GM13976 (cell line): Measurements from ENCODE around the gene MAP3K4.
"Not testable (repeated sequence)": the region's sequence is repeated elsewhere in the genome, so short reads cannot be mapped to it uniquely, and the experiment has no call there.

Experiments used
- DNase-seq: peaks from one replicate; pipeline ENCODE4 v3.0.0; 2012; ENCODE audit warnings: low spot score
- in situ Hi-C: fragments of 300-500 bp; cut with MboI; formaldehyde crosslinking; loops from one replicate; pipeline ENCODE4 v1.12.0; 2022; ENCODE audit warnings: low sequenced_read_pairs, mixed read lengths, inconsistent platforms; ENCODE audit not compliant: unreplicated experiment
- TF ChIP-seq, protein P1 (sequence below): IDR thresholded peaks from 2 replicates; pipeline ENCODE4 v1.5.1; 2012; ENCODE audit warnings: borderline replicate concordance, mild to moderate bottlenecking; ENCODE audit not compliant: insufficient read depth; ENCODE audit errors: extremely low read depth, missing control alignments, control extremely low read depth

MAP3K4 gene

DNA sequence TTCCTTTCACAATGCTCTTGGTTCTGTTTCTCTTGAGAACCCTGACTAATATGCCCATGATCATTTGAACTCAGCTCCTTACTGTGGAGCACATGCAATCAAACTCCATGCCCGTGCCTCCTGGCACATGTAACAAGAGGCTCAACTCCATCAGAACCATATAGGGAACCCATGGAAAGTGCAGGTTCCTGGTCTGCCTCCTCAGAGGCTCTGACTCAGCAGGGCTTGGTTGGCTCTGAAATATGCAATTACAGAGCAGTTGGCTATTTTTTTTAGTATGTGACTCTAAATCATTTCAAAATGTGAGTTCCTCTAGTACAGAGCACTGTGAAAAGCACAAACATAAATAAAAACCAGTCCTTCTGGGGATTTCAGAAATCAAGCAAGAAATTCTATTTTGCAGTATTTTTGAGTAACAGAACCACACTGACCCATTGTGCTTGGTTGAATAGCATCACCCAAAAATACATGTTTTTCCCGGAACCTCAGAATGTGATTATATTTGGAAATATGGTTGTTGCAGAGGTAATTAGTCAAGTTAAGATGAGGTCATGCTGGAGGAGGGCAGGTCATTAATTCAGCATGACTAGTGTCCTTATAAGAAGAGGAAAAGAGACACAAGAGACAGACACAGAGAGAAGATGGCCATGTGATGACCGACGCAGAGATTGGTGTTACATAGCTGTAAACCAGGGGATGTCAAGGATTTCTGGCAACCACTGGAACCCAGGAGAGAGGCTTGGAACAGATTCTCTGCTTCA, 13.2 kb upstream of the MAP3K4 start:
- in situ Hi-C loops, result no loop called here
- DNase-seq, result no peak
- TF ChIP-seq, protein P1, sequence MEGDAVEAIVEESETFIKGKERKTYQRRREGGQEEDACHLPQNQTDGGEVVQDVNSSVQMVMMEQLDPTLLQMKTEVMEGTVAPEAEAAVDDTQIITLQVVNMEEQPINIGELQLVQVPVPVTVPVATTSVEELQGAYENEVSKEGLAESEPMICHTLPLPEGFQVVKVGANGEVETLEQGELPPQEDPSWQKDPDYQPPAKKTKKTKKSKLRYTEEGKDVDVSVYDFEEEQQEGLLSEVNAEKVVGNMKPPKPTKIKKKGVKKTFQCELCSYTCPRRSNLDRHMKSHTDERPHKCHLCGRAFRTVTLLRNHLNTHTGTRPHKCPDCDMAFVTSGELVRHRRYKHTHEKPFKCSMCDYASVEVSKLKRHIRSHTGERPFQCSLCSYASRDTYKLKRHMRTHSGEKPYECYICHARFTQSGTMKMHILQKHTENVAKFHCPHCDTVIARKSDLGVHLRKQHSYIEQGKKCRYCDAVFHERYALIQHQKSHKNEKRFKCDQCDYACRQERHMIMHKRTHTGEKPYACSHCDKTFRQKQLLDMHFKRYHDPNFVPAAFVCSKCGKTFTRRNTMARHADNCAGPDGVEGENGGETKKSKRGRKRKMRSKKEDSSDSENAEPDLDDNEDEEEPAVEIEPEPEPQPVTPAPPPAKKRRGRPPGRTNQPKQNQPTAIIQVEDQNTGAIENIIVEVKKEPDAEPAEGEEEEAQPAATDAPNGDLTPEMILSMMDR, result no peak

DNA sequence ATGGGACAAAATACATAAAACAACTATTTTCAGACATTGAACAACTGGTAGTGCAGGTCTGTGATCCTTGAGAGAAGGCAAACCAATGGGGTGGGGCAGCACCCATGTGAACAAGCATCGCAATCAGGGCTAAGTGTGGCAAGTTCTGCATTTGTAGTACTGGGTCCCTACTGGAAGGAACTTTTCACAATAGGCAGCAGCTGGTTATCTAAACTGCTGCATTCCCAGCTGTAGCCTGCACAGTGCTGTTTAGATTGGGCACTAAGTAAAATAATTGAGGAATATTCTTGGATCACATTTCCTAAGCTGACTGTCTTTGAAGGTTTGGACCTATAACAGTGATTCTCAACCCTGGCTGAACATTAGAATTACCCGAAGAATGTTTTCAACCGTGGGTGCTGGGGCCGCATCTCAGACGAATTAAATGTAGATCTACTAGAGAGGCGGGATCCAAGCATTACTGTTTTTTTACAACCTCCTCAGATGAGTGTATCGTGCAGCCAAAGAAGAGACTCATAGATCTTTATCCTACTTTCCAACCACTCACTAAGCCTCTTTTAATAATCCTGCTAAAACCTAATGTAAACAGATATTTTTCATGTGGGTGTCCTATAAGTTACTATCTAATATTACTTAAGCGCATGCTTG, 12.4 kb upstream of the MAP3K4 start:
- in situ Hi-C loops, result no loop called here
- no peak for DNase-seq
- TF ChIP-seq, protein P1, result no peak

DNA sequence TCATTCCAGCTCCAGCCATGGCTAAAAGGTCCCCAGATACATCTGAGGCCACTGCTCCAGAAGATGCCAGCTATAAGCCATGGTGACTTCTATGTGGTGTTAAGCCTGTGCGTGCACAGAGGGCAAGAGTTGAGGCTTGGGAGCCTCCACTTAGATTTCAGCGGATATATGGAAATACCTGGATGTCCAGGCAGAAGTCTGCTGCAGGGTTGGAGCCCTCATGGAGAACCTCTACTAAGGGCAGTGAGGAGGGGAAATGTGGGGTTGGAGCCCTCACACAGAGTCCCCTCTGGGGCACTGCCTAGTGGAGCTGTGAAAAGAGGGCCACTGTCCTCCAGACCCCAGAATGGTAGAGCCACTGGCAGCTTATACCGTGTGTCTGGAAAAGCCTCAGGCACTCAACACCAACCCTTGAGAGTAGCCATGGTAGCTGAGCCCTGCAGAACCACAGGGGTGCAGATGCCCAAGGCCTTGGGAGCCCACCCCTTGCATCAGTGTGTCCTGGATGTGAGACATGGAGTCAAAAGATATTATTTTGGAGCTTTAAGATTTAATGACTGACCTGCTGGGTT, 8.1 kb upstream of the MAP3K4 start:
- in situ Hi-C loops, DNase-seq: not testable (repeated sequence)

DNA sequence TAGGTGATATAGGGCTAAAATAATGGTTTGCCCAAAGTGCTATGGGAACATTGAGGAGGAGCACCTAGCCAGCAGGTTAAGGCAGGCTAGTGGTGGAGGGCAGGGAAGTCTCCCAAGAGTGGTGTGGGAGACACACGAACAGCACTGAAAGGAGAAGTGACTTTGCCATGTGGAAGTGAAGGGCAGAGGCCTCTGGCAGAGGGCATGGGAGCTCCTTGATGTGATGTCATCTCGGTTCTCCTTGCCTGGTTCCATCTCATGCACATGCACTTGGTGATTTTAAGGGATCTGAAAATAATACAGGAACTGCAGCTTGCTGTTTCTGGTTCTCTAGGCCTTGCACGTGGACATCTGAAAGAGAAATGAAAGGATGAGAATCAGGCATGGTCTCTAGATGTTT, 4.7 kb upstream of the MAP3K4 start:
- TF ChIP-seq, protein P1, result no peak
- in situ Hi-C loops, result no loop called here
- DNase-seq, result no peak

DNA sequence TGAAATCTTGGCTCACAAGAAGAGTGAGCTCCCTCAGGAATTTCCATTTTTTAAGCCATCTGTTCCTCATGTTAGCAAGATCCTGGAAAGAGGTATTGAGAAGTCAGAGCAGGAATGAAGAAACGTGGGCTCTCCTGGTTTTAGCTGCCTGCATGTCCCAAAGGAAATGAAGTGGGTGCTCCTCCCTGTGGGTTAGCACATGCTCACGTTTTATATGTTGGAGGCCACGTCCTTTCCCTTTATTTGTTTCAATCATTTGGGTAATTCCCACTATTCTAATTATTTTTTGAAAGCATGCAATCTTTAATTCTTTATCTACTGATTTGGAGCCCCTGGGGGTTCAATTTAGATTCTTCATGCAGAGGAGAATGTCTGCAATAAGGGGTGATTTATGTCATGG, 4.3 kb upstream of the MAP3K4 start:
- no peak for DNase-seq
- in situ Hi-C loops, result no loop called here
- TF ChIP-seq, protein P1, result no peak

DNA sequence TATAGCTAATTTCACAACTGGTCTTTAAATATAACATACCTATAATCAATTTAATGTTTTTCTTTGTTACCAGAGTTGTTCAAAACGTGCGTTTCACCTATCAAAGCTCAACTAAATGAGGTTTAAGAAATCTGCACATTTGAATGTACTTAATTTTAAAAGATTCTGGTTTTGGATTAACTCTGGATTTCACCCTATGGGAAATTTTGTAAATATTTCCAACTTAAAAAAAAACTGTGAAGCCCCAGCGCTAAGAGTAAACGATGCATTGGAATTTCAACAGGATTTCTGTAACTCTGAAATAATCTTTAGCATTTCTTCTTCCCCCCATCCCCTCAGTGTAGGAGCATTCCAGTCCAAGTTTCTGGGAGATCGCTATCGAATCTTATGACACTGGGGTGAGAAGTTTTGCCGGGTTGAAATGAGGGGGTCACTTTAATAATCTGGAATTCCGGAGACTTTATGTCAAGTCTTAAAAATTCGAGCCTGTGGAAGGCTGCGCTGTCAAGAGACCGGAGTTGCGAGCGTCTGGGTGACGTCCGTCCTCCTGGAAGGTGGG, 643 bp upstream of the MAP3K4 start:
- no peak for DNase-seq
- TF ChIP-seq, protein P1, result no peak
- in situ Hi-C loops, result no loop called here
